Epithelial cell of prostate (primary cell): ENCODE results near the gene FAM107B.

Experiments used
- DNase-seq: peaks from one replicate; pipeline ENCODE4 v3.0.0-alpha.2; 2011; ENCODE audit warnings: low read depth, low spot score
- H3K27ac ChIP-seq: fragments of 450-650 bp; 2 replicates; pipeline ENCODE4 v1.5.1; 2017; ENCODE audit warnings: mild to moderate bottlenecking

Gene FAM107B

DNA sequence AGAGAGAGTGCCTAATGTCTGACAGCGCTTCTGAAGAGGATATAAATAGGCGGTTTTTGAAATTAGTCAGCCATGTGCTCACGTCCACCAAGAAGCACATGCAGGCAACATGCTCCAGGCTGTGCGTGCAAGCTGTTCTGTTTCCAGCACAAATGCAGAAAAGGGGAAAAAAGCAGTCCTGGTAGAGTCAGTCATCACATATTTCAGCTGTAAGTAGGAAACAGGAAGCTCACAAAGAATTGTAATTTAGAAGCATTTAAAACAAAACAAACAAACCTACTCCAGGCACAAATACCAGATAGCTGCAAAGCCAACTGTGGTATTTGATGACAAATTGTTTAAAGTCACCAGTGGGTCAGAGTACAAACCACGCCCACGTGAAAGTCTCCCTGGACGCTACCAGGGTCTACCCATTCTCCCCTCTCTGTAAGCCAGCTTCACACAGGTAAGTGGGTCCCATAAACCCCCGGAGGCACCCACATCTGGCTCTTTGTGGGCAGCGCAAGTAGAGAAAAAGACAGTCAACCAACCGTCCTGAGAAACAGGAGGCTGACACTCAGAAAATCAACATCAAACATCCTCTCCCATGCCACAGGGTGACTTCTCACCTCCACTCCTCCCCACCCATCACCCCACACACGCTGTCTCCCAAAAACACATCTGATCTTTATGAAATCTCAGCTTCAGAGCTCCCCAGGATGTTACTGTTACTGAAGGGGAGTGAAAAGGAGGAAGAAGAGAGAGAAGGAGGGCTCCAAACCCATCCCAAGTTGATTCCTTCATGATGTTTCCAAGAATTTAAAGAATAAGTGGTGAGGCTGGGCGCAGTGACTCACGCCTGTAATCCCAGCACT lies 186.4 kb downstream of the FAM107B start:
- peak overlapping the region; percentile 31 for H3K27ac ChIP-seq
- no peak for DNase-seq

DNA sequence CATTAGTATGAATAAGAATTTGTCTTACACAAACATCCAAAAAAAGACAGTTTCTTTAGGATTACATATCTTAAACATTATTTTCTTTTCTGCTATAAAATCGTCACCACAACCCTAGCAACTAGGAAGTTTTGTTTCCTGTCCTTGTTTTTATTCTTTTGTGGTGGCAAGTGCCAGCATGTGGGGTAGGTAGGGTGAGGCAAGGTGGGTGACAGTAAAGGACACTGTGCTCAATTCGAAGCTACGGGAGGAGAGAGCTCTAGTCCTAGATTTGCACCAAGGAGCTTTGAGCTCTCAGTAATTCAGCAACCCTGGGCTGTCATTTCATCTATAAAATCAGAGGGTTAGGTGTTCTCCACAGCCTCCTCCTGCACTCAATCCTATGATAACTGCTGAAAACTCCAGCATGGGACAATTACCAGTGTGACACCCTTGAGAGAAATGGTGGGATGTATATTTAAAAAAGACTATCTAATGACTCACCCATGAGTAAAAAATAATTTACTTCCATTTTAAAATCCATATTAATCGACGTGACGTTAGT lies 187.1 kb downstream of the FAM107B start:
- no peak for DNase-seq
- H3K27ac ChIP-seq, result peak overlapping the region; percentile 31

DNA sequence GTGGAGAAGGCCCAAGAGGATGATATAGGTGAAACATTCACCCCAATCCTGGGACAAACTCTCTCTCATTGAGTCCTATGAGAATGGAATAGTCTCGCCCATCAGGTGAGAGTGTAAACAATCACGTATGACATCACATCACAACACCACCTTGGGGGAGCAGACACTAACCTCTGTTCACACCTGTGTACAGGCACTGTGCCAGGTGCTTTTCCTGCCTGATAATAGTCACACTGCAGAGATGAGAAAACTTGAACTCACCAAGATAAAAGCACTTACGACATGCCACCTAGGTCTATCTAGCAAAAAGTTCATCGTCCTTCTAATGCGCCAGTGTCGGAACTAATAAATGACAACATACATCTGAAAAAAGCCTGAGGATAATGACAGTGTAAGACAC lies 187.8 kb downstream of the FAM107B start:
- H3K27ac ChIP-seq, result no peak overlapping the region
- DNase-seq, result no peak

DNA sequence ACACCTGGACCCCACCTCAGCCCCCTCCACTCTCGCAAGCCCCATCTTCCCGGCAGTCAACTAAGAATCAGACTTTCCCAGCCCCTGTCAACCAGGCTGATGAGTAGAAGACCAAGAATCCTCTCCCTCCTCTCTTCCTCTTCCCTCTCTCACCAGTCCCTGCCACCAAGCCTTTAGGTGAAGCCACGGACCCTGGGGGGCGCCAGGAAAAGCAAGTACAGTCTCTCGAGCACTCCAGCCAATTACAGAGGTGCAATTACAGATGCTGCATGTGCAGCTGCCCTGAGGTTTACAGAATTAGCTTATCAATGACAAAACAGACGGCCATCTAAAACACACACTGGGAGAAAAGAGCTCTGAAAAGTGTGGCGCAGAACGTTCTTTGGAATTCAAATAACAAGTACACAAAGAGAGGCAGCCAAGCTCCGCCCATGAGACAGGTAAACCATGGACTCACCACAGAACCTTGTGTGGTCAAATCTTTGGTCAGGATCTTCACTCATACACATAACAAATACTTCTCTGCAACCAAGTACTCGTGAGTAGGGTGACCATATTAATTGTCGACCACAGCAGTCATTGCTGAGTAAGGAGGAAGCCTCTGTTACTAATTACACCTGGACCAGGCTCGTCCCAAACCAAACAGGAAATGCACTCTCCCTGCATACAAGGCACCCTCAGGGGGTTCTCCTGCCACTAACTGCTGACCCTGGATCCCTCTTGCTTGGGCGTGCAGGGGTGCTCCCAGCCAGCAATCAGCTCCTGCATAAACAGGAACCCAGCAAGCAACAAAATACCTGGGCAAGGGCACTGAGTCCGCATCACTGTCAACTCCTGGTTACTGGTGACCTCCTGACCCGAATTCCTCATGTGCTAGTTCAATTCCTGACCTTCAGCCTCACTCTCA lies 189.2 kb downstream of the FAM107B start:
- no peak overlapping the region for H3K27ac ChIP-seq
- DNase-seq, result no peak

DNA sequence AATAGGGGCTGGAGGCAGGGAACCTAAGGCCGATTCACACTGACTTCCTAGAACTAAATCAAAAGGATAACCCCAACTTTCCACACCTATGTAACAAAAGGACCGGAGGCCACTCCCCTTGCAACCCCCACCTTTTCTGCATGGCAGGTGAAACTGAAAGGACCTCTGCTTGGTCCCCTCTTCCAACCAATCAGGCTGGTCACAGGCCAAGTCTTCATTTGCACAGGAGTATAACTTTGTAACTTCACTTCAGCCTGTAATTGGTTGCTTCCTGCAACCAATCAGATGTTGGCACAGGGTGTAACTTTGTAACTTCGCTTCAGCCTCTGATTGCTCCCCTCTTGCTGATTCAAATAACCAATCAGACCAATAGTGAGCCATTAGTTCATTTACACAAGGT lies 190.0 kb downstream of the FAM107B start:
- no peak for DNase-seq
- no peak overlapping the region for H3K27ac ChIP-seq

DNA sequence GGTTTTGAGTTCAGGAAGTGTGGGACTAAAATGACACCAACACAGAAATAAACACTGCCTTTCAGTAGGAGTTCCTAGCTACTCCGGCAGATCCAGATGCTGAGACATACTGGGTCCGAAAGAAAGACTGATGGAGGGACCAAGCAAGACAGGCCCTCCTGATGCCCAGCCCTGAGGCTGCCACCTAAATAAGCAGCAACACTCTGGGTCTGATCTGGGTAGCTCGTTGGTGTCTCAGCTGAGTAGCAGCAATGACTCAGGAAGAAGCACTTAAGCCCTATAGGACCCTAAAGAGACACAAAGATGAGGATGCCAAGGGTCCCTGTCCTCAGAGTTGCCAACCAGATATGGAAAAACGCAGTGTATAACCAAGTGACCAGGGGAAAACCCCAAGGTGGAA lies 190.7 kb downstream of the FAM107B start:
- no peak overlapping the region for H3K27ac ChIP-seq
- no peak for DNase-seq

DNA sequence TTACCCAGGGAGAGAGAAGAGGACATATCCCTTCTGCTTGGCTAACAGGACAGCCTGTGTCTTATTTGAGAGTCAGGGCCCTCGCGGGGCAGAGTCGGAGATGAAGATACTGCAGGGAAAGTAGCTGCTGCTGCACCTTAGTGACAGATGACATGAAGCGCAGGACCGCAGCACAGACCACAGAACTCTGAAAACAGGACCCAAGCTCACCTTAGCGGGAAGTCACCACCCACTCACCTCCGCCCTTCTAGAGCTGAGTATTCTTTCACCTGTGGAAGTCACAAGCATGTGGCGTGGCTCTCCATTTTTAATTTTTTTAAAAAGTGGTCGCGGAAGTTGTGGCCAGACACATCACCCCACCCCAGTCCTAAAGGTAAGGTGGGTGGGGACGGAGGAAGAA lies 191.4 kb downstream of the FAM107B start:
- H3K27ac ChIP-seq, result no peak overlapping the region
- DNase-seq, result no peak

DNA sequence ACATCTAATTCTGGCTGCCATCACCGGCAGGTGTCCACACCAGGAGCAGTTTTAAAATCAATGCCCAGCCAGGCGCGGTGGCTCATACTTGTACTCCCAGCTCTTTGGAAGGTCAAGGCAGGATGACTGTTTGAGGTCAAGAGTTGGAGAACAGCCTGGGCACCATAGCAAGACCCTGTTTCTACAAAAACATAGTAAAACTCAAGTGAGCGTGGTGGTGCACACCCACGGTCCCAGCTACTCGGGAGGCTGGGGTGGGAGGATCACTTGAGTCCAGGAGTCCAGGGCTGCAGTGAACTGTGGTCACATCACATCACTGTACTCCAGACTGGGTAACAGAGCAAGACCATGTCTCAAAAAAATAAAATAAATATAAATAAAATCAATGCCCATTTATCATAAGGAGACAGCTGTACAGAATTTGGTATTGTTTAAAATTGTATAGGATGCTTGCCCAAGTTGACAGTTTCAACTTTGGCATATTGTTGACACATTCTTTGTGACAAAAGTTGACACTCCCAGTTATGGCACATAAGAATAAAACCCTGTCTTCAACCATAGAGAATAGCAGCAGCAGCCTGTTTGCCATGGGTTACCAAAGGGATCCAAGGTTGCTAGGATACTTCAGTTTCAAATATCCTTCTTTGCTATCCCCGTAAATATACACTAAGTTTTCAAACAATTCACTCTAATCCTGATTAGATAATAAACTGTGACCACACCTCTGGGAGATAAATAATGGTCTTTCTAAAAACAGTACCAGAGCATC lies 193.0 kb downstream of the FAM107B start:
- no peak overlapping the region for H3K27ac ChIP-seq
- no peak for DNase-seq

DNA sequence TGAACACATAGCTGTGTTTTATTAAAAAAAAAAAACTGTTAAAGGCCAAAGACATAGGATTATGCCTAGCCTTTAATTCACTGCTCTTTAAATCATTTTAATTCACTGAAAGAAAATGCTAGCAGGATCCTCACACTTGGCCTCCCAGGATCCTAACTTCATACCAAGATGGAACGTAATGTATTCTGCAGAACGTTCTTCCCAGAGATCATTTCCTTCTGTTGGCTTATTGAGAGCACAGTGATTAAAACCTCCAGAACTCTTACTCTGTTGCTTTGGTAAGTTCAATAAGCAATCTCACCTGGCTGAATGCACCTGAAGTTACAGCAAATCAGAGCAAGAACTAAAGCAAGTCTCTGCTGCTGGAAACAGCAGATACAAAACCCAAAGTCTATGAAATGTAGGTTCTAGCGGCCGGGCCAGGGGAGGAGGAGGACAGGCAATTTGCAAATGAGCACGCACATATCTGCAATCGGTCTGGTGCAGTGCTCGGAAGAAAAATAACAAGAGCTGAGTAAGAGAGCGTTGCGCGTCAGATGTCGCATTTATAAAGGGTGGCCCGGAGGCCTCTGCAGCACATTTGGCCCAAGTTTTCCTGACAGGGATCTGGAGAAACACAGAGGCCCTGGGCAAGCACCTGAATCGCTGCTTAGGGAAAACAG lies 193.9 kb downstream of the FAM107B start:
- DNase-seq, result no peak

DNA sequence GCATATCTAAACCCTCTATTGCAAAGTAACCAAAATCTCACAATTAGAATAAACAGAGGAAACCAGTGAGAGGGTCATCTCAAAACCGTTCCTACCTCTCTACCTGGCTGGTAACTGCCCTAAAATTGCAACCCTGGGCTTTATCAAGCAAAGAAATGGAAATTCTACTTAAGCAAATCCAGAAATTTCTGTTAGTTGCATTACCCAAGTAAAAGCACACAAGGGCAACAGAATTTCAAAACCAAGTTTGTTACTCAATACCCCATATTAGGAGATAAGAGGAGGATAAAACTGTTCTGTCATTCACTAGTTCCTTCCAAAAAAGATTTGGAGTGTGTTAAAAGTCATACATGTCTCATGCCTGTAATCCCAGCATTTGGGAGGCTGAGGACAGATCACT lies 195.3 kb downstream of the FAM107B start:
- DNase-seq, result no peak

More for the DNA sequence above, 193.9 kb downstream of the FAM107B start:
- H3K27ac ChIP-seq, result no peak overlapping the region

DNA sequence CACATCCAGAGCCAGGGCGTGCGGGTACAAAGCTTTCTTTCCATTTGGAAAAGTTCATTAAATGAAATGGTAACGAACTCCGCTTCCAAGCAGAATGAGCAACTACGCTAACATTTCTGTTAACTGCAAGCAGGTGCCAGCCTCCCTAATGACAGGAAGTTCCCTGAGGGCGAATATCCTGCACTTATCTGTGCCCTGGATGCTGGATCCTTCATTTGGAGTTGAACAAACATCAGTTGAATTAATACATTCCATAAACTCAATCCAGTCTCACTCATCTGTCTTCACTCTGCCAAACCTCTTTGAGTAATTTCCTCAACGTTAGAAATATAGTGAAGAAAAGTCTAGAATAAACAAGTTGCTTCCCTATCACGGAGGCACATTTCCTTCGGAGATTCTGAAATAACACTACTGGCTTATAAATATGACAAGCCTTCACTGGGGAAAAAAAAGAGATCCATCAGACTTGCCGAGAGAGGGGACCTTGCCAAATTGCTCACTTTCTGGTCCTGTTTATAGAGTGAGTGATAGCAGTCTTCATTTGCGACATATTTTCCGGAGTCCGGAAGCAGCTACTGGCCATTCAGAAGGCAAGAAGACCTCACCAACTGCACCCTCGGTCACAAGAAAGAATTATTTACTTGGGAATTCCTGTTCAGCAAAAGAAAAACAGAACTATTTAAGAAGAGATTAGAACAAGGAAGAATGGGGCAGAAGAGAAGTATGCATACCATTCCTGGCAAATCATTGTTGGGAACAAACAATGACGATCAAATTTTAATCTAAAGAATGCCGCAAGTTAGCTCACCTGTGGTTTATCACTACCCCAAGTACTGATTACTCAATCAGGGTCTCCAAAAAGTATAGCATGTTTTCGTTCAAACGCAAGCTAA lies 196.4 kb downstream of the FAM107B start:
- DNase-seq, result no peak
- peak overlapping the region; percentile 26 for H3K27ac ChIP-seq

More for the DNA sequence above, 195.3 kb downstream of the FAM107B start:
- no peak overlapping the region for H3K27ac ChIP-seq

DNA sequence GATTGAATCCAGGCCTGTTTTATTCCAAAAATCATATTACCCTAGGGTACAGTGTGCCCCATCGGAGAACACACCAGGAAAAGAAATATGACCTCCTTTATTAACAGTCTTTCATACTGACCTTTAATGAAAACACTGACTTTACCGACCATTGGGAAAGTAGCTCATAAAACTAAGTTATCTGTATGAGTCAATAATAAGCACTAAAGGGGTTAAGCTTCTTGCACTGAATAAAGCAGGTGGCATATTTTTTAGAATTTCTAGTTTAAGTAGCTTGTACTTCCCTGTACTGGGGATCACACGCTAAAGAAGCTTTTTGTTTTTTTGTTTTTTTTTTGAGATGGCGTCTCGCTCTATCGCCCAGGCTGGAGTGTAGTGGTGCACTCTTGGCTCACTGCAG lies 199.8 kb downstream of the FAM107B start:
- H3K27ac ChIP-seq, result no peak overlapping the region
- DNase-seq, result no peak

DNA sequence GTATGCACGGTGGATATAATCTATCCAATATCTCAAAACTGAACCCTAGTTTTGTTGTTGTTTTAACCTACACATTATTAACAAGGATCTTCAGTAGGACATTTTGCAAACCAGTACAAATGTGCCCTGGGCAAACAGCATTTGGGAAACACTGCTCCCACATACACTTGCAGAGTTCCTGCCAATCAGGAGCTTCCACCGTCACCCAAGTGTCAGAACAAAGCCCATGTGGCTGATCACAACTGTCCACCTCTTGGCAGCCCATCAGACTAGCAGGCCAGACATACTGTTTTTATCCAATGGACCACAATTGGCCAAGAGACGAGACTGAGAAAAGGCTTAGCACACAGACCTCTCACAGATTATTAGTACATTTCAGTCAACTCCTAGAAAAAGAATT lies 200.4 kb downstream of the FAM107B start:
- no peak overlapping the region for H3K27ac ChIP-seq
- DNase-seq, result no peak

DNA sequence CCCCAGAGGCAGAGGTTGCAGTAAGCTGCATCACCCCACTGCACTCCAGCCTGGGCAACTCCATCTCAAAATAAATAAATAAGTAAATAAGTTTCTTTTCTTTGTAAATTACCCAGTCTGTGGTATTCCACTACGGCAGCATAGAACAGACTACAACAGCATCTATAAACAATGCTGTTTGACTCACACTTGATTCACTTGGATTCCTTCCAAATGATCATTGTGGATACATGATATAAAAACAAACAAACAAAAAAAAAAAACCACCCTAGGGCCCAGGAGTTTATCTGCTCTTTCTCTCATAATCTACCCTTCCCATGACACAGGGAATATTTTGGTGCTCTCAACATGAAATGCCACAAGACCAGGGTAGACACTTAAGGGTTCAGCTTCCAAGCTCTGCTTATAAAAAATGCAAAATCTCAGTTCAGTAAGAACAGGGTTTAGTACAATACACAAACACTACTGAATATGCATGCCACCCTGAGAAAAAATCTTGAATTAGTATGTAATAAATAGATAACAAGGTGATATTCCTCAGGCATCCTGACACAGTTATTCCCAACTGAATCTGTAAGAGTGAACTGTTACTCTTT lies 200.9 kb downstream of the FAM107B start:
- H3K27ac ChIP-seq, result no peak overlapping the region
- DNase-seq, result no peak

DNA sequence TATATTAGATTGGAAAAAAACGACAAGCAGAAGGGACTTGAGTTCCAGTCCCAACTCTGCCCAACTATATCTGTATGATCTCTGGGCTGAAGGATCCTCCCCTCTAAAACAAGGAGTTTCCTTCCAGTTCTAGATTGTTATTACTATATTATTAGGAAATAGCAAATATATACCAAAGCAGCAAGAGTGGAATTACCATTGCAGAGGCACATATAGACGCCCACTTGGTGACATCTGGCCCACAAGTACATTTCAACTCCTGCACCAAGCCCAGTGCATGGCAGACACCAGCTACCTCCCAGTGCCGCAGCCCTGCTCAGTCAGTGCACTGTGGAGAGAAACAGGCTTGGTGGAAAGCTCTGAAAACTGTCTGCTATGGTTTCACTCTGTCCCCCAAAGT lies 201.9 kb downstream of the FAM107B start:
- no peak overlapping the region for H3K27ac ChIP-seq
- DNase-seq, result no peak

DNA sequence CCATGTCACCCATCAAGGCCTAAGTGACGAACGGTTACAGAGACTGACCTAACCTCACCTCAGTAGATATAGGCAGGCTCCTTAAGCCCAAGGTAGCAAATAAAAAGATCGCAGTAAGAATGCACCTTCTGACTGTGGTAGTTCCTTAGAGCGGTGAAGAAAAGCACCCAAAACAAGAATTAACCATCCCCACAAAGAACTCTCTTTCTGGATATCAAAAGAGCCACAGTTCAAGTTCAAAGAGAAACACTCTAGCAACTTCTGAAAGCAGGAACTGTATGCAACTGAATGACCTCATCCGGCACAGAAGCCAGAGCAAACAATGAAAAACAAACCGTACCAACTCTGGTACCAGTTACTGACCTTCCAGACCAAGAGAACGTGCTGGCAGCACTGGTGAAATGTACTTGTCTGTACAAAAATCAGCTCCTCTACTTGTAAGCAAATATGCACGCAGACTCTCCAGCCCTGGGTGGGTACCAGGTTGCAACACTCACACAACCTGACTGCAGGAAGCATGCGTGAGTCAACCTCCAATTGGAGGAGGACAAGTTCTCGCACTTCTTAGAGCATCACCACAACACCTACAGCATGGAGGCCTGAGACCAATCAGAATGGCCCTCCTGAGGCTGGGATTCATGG lies 202.7 kb downstream of the FAM107B start:
- DNase-seq, result peak; percentile 81
- H3K27ac ChIP-seq, result peak overlapping the region; percentile 57

DNA sequence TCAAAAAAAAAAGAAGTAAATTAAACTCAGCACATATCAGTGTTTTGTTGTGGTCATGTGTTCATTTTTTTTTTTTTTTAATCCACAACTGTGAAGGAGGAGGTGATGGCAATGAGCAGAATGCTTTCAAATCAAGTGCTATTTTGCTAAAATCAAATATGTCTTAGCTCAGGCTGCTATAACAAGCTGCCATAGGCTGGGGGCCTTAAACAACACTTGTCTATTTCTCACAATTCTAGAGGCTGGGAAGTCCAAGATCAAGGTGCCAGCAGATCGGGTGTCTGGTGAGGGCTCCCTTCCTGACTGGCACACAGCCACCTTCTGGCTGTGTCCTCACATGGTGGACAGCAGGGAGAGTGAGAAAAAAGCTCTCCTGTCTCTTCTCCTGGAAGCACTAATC lies 203.9 kb downstream of the FAM107B start:
- peak overlapping the region; percentile 57 for H3K27ac ChIP-seq
- DNase-seq, result no peak
